OCI-LY1 (cell line): ENCODE results near the gene SLC22A9.

Source experiments
- H2AFZ ChIP-seq: fragments of 200-600 bp; sonication (generic), shearing (Covaris generic); 2 replicates; pipeline ENCODE4 v1.6.0; 2014; ENCODE audit warnings: antibody characterized with exemption, mild to moderate bottlenecking, low read length
- H3F3A ChIP-seq: fragments of 200-600 bp; sonication (generic), shearing (Covaris generic); 2 replicates; pipeline ENCODE4 v1.6.0; 2014; ENCODE audit warnings: mild to moderate bottlenecking, antibody characterized with exemption, low read length, moderate library complexity; ENCODE audit not compliant: insufficient read depth
- H3K27ac ChIP-seq: fragments of 200-600 bp; sonication (generic); 2 replicates; pipeline ENCODE4 v1.5.1; 2014; ENCODE audit warnings: low read length, mixed run types, mild to moderate bottlenecking, low read depth; ENCODE audit not compliant: poor library complexity, severe bottlenecking
- H3K27me3 ChIP-seq: fragments of 200-600 bp; sonication (generic); 2 replicates; pipeline ENCODE4 v1.6.0; 2014; ENCODE audit warnings: antibody characterized with exemption, mild to moderate bottlenecking, low read length, moderate library complexity; ENCODE audit not compliant: insufficient read depth
- H3K36me3 ChIP-seq: fragments of 200-600 bp; sonication (generic); 2 replicates; pipeline ENCODE4 v1.6.1; 2014; ENCODE audit warnings: mild to moderate bottlenecking, antibody characterized with exemption, low read length, moderate library complexity, mixed read lengths; ENCODE audit not compliant: insufficient read depth
- H3K4me1 ChIP-seq: fragments of 200-600 bp; sonication (generic); 2 replicates; pipeline ENCODE4 v1.5.1; 2014; ENCODE audit warnings: mild to moderate bottlenecking, low read length, moderate library complexity; ENCODE audit not compliant: insufficient read depth, severe bottlenecking
- H3K4me2 ChIP-seq: fragments of 200-600 bp; sonication (generic), shearing (Covaris generic); 2 replicates; pipeline ENCODE4 v1.6.1; 2014; ENCODE audit warnings: low read length
- H3K4me3 ChIP-seq: fragments of 200-600 bp; sonication (generic); 2 replicates; pipeline ENCODE4 v1.5.1; 2014; ENCODE audit warnings: low read length, low read depth, mild to moderate bottlenecking, mixed read lengths; ENCODE audit not compliant: poor library complexity, severe bottlenecking
- H3K79me2 ChIP-seq: fragments of 200-600 bp; shearing (Covaris generic); 2 replicates; pipeline ENCODE4 v1.6.1; 2016; ENCODE audit warnings: mixed run types, low read length, mixed read lengths; ENCODE audit not compliant: insufficient read depth
- H3K9ac ChIP-seq: fragments of 200-600 bp; sonication (generic), shearing (Covaris generic); 2 replicates; pipeline ENCODE4 v1.6.1; 2014; ENCODE audit warnings: mild to moderate bottlenecking, low read length, mixed read lengths
- H3K9me2 ChIP-seq: fragments of 200-600 bp; sonication (generic), shearing (Covaris generic); 2 replicates; pipeline ENCODE4 v1.6.1; 2014; ENCODE audit warnings: low read depth, mild to moderate bottlenecking, low read length, mixed read lengths
- H3K9me3 ChIP-seq: fragments of 200-600 bp; shearing (Covaris generic); 2 replicates; pipeline ENCODE4 v1.6.1; 2014; ENCODE audit warnings: low read length, mixed read lengths
- H4K20me1 ChIP-seq: fragments of 200-600 bp; sonication (generic), shearing (Covaris generic); 2 replicates; pipeline ENCODE4 v1.6.0; 2016; ENCODE audit warnings: mild to moderate bottlenecking, low read length; ENCODE audit not compliant: insufficient read depth
- CTCF ChIP-seq: fragments of 200-600 bp; sonication (generic), shearing (Covaris generic); IDR thresholded peaks from 2 replicates; pipeline ENCODE4 v1.5.1; 2017; ENCODE audit warnings: mild to moderate bottlenecking, antibody characterized with exemption, low read length, moderate library complexity, mixed read lengths
- EZH2 ChIP-seq: fragments of 200-600 bp; sonication (generic), shearing (Covaris generic); IDR thresholded peaks from 2 replicates; pipeline ENCODE4 v1.8.0; 2017; ENCODE audit warnings: borderline replicate concordance, mixed run types, mild to moderate bottlenecking, antibody characterized with exemption, low read length, moderate library complexity, mixed read lengths

The SLC22A9 gene

DNA sequence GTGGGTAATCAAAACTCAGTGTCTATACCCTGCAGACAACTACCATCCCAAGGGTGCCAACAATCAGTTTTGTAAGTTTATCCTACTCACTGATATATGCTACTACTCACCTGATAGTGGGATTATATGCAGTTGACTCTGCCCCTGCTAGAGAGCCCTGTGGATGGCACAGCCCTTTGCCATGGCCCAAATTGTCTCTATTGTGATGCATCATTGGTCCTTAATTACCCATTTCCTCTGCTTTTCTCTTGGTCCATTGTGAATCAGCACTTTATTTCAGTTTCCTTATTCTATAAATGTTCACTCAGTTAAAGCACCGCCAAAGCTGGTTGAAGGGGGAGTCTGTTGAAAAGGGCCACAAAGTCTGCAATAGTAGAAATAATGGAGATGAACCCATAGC lies 79.1 kb downstream of the SLC22A9 start:
- no peaks in the 10 kb centered on the region for H3F3A ChIP-seq
- no peak overlapping the region for H3K4me3 ChIP-seq
- H3K27me3 ChIP-seq, result no peaks in the 10 kb centered on the region
- H3K27ac ChIP-seq, result no peak overlapping the region
- no peak overlapping the region for H2AFZ ChIP-seq
- no peaks in the 10 kb centered on the region for H4K20me1 ChIP-seq
- no peaks in the 10 kb centered on the region for H3K4me1 ChIP-seq
- H3K9me3 ChIP-seq, result no peaks in the 10 kb centered on the region
- H3K36me3 ChIP-seq, result no peaks in the 10 kb centered on the region
- TF ChIP-seq EZH2 (no peak), CTCF (no peak)
- H3K4me2 ChIP-seq, result no peak overlapping the region
- H3K9me2 ChIP-seq, result no peaks in the 10 kb centered on the region
- H3K79me2 ChIP-seq, result no peaks in the 10 kb centered on the region
- no peak overlapping the region for H3K9ac ChIP-seq

DNA sequence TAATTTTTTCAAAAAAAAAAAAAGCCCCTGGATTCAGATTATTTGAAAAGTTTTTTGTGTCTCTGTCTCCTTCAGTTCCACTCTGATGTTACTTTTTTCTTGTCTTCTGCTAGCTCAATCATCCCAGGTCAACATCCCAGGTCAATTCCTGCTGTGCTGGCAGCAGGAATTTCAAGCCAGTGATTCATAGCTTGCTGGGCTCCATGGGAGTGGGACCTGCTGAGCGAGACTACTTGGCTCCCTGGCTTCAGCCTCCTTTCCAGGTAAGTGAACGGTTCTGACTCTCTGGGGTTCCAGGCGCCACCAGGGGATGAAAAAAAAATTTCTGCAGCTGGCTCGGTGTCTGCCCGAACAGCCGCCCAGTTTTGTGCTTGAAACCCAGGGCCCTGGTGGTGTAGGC lies 90.0 kb downstream of the SLC22A9 start:
- H3K79me2 ChIP-seq, result no peaks in the 10 kb centered on the region
- no peak overlapping the region for H3K9ac ChIP-seq
- no peaks in the 10 kb centered on the region for H3K9me2 ChIP-seq
- TF ChIP-seq EZH2 (no peak), CTCF (no peak)
- H3K27me3 ChIP-seq, result no peaks in the 10 kb centered on the region
- H3K36me3 ChIP-seq, result no peaks in the 10 kb centered on the region
- H3K9me3 ChIP-seq, result no peaks in the 10 kb centered on the region
- H2AFZ ChIP-seq, result no peak overlapping the region
- H4K20me1 ChIP-seq, result no peaks in the 10 kb centered on the region
- no peak overlapping the region for H3K4me3 ChIP-seq
- no peak overlapping the region for H3K4me2 ChIP-seq
- no peaks in the 10 kb centered on the region for H3K4me1 ChIP-seq
- no peaks in the 10 kb centered on the region for H3F3A ChIP-seq
- no peak overlapping the region for H3K27ac ChIP-seq
